ENCODE measurements around the gene L1CAM. TPM values are rescaled to one million over a fixed set of nuclear protein-coding genes. Genes with fewer than 3 reads are reported as not detected.

Gene L1CAM
- total and polyA plus RNA-seq, 7 donors: 2.4 to 30.2 (median 15.5) TPM; not detected in 1

- TF ChIP-seq POLR2AphosphoS5 (IDR thresholded peaks at IDR 0.05): no peak
- no peak for TF ChIP-seq POLR2A (IDR thresholded peaks at IDR 0.05)
- TF ChIP-seq EP300 (IDR thresholded peaks at IDR 0.05): no peak
- no peak for TF ChIP-seq CTCF (IDR thresholded peaks at IDR 0.05)
- Histone ChIP-seq H3K36me3 (no peaks in the 10 kb centered on the region), H3K27ac (no peak overlapping the region), H3K4me3 (no peak overlapping the region), H3K4me1 (no peaks in the 10 kb centered on the region), H3K27me3 (peaks cover 0 to 7% (median 0%) of the 10 kb centered on the region in 3 donors), H3K9me3 (no peaks in the 10 kb centered on the region)
- 83 to 88% methylated on average over 6 of the region's 6 CpGs for WGBS, 2 donors
- intact Hi-C loops (cut with DNase I): no loop called here
- no peak for DNase-seq
Measured at GRCh38 chrX:153836921-153837320, 49.1 kb downstream of the L1CAM start.

- no peak for TF ChIP-seq POLR2AphosphoS5 (IDR thresholded peaks at IDR 0.05)
- no peak for TF ChIP-seq POLR2A (IDR thresholded peaks at IDR 0.05)
- no peak for TF ChIP-seq CTCF (IDR thresholded peaks at IDR 0.05)
- no peak for TF ChIP-seq EP300 (IDR thresholded peaks at IDR 0.05)
- H3K36me3 ChIP-seq: no peaks in the 10 kb centered on the region
- no peak overlapping the region for H3K27ac ChIP-seq
- 86 to 91% methylated on average over 10 of the region's 10 CpGs for WGBS, 2 donors
- peaks cover 0 to 7% (median 0%) of the 10 kb centered on the region in 3 donors for H3K27me3 ChIP-seq
- H3K9me3 ChIP-seq: no peaks in the 10 kb centered on the region
- peaks cover 0 to 21% (median 4%) of the 10 kb centered on the region in 4 donors for H3K4me1 ChIP-seq
- intact Hi-C loops (cut with DNase I): no loop called here
- no peak for DNase-seq
- no peak overlapping the region for H3K4me3 ChIP-seq
Measured at GRCh38 chrX:153832728-153833127, 53.2 kb downstream of the L1CAM start.

GRCh38 chrX:153831429-153832150 lies 54.4 kb downstream of the L1CAM start:
- no peak for TF ChIP-seq CTCF (IDR thresholded peaks at IDR 0.05)
- no peak for TF ChIP-seq POLR2A (IDR thresholded peaks at IDR 0.05)
- no peak for TF ChIP-seq EP300 (IDR thresholded peaks at IDR 0.05)
- TF ChIP-seq POLR2AphosphoS5 (IDR thresholded peaks at IDR 0.05): no peak
- Histone ChIP-seq H3K27me3 (peaks cover 0 to 7% (median 0%) of the 10 kb centered on the region in 3 donors), H3K36me3 (no peaks in the 10 kb centered on the region), H3K9me3 (no peaks in the 10 kb centered on the region), H3K4me1 (peaks cover 0 to 22% (median 4%) of the 10 kb centered on the region in 4 donors), H3K27ac (no peak overlapping the region), H3K4me3 (no peak overlapping the region)
- WGBS, 2 donors: 58 to 60% methylated on average over 23 of the region's 23 CpGs
- intact Hi-C loops (cut with DNase I): no loop called here
- DNase-seq: peak; percentile 50

- 2 to 3% methylated on average over 101 to 102 of the region's 102 CpGs for WGBS, 2 donors
- Histone ChIP-seq H3K4me3 (peak overlapping the region in 3 of 4 donors; percentile 50 to 59 (median 55)), H3K27ac (no peak overlapping the region), H3K4me1 (peaks cover 0 to 22% (median 4%) of the 10 kb centered on the region in 4 donors), H3K27me3 (peaks cover 0 to 7% (median 0%) of the 10 kb centered on the region in 3 donors), H3K9me3 (no peaks in the 10 kb centered on the region), H3K36me3 (no peaks in the 10 kb centered on the region)
- intact Hi-C loops (cut with DNase I): no loop called here
- no peak for TF ChIP-seq POLR2A (IDR thresholded peaks at IDR 0.05)
- TF ChIP-seq CTCF (IDR thresholded peaks at IDR 0.05): no peak
- no peak for TF ChIP-seq EP300 (IDR thresholded peaks at IDR 0.05)
- TF ChIP-seq POLR2AphosphoS5 (IDR thresholded peaks at IDR 0.05): no peak
- no peak for DNase-seq
Measured at GRCh38 chrX:153830640-153831428, 55.1 kb downstream of the L1CAM start.
